Stimulated activated CD4-positive, alpha-beta T cell treated with anti-CD3 and anti-CD28 coated beads, Interleukin-12 subunit alpha, Interleukin-12 subunit beta, amount 100 ng/mL, for 24 hours (primary cell): ENCODE measurements around the gene TBC1D1.

Source experiments
- DNase-seq, 2 experiments: peaks; one replicate each; pipeline ENCODE4 v3.0.0-alpha.2; 2020; ENCODE audit warnings: low read depth in 2 of 2

TBC1D1 gene

GRCh38 chr4:38125816-38126215 is 234.9 kb downstream of the TBC1D1 start:
- DNase-seq: no peak

GRCh38 chr4:38128478-38129459 is 237.9 kb downstream of the TBC1D1 start:
- DNase-seq: peak; percentile 60 to 63

- DNase-seq: no peak
Observed at GRCh38 chr4:38129460-38130227, 238.8 kb downstream of the TBC1D1 start.

GRCh38 chr4:38130884-38131283 is 240.0 kb downstream of the TBC1D1 start:
- no peak for DNase-seq

- DNase-seq: peak; percentile 64 to 66
Observed at GRCh38 chr4:38131371-38132091, 240.6 kb downstream of the TBC1D1 start.

GRCh38 chr4:38132107-38132673 is 241.3 kb downstream of the TBC1D1 start:
- peak; percentile 46 to 57 for DNase-seq

- no peak for DNase-seq
Observed at GRCh38 chr4:38132843-38133662, 242.2 kb downstream of the TBC1D1 start.

- DNase-seq: no peak
Observed at GRCh38 chr4:38133711-38134480, 243.0 kb downstream of the TBC1D1 start.

- DNase-seq: no peak
Observed at GRCh38 chr4:38135201-38135600, 244.3 kb downstream of the TBC1D1 start.

GRCh38 chr4:38136604-38137003 is 245.7 kb downstream of the TBC1D1 start:
- DNase-seq: no peak

- DNase-seq: no peak
Observed at GRCh38 chr4:38137080-38137479, 246.2 kb downstream of the TBC1D1 start.

- no peak for DNase-seq
Observed at GRCh38 chr4:38138363-38138762, 247.5 kb downstream of the TBC1D1 start.

- no peak for DNase-seq
Observed at GRCh38 chr4:38139187-38139586, 248.3 kb downstream of the TBC1D1 start.

- no peak for DNase-seq
Observed at GRCh38 chr4:38140643-38141203, 249.8 kb downstream of the TBC1D1 start.

- DNase-seq: no peak
Observed at GRCh38 chr4:38141808-38142500, 251.1 kb downstream of the TBC1D1 start.

- no peak for DNase-seq
Observed at GRCh38 chr4:38144031-38144430, 253.1 kb downstream of the TBC1D1 start.

GRCh38 chr4:38145033-38145678 is 254.3 kb downstream of the TBC1D1 start:
- no peak for DNase-seq

GRCh38 chr4:38145741-38146140 is 254.9 kb downstream of the TBC1D1 start:
- no peak for DNase-seq

GRCh38 chr4:38146383-38146782 is 255.5 kb downstream of the TBC1D1 start:
- DNase-seq: no peak
